ENCODE data around the gene IL17REL.

The IL17REL gene

GRCh38 chr22:50012211-50013181 is at the start of gene IL17REL:
Gene IL17REL (minus strand): TSS chr22:50012765. CDS start chr22:50012646, 119 bp downstream.
- DNase-seq (ENCODE audit: low read depth in 2 of 2), result no peak

GRCh38 chr22:50061824-50062355 is 49.3 kb upstream of the IL17REL start:
- no peak for DNase-seq (ENCODE audit: low read depth in 2 of 2)

GRCh38 chr22:50061141-50061823 is 48.7 kb upstream of the IL17REL start:
- no peak for DNase-seq (ENCODE audit: low read depth in 2 of 2)

- no peak for DNase-seq (ENCODE audit: low read depth in 2 of 2)
Observed at GRCh38 chr22:50060441-50061140, 48.0 kb upstream of the IL17REL start.

GRCh38 chr22:50059881-50060262 is 47.3 kb upstream of the IL17REL start:
- DNase-seq (ENCODE audit: low read depth in 2 of 2), result no peak

GRCh38 chr22:50058906-50059880 is 46.6 kb upstream of the IL17REL start:
- no peak for DNase-seq (ENCODE audit: low read depth in 2 of 2)

GRCh38 chr22:50058061-50058905 is 45.7 kb upstream of the IL17REL start, which contains the start of gene TTLL8:
Gene TTLL8 (minus strand): TSS chr22:50058298.
- DNase-seq (ENCODE audit: low read depth in 2 of 2), result no peak

GRCh38 chr22:50057278-50058060 is 44.9 kb upstream of the IL17REL start:
- DNase-seq (ENCODE audit: low read depth in 2 of 2), result no peak

GRCh38 chr22:50056214-50056972 is 43.8 kb upstream of the IL17REL start:
- no peak for DNase-seq (ENCODE audit: low read depth in 2 of 2)

- DNase-seq (ENCODE audit: low read depth in 2 of 2), result no peak
Observed at GRCh38 chr22:50053861-50054260, 41.3 kb upstream of the IL17REL start.

GRCh38 chr22:50051930-50052329 is 39.4 kb upstream of the IL17REL start:
- DNase-seq (ENCODE audit: low read depth in 2 of 2), result no peak

GRCh38 chr22:50049299-50050195 is 37.0 kb upstream of the IL17REL start:
- no peak for DNase-seq (ENCODE audit: low read depth in 2 of 2)

GRCh38 chr22:50048836-50049235 is 36.3 kb upstream of the IL17REL start:
- no peak for DNase-seq (ENCODE audit: low read depth in 2 of 2)

- DNase-seq (ENCODE audit: low read depth in 2 of 2), result no peak
Observed at GRCh38 chr22:50048061-50048765, 35.6 kb upstream of the IL17REL start.

- no peak for DNase-seq (ENCODE audit: low read depth in 2 of 2)
Observed at GRCh38 chr22:50047346-50047745, 34.8 kb upstream of the IL17REL start.

GRCh38 chr22:50046481-50047245 is 34.1 kb upstream of the IL17REL start:
- DNase-seq (ENCODE audit: low read depth in 2 of 2), result no peak

Measured in stimulated activated CD4-positive, alpha-beta T cell treated with anti-CD3 and anti-CD28 coated beads, Interleukin-15, amount 100 ng/mL, for 48 hours (primary cell).